ENCODE results near the gene EXOC4. TPM values are rescaled to one million over a fixed set of nuclear protein-coding genes. Genes with fewer than 3 reads are reported as not detected.
"Not testable (repeated sequence)": the region's sequence is repeated elsewhere in the genome, so short reads cannot be mapped to it uniquely, and the experiment has no call there.

The EXOC4 gene
- total and polyA plus RNA-seq, 4 donors = 47.5 to 100 (median 72.3) TPM

DNA sequence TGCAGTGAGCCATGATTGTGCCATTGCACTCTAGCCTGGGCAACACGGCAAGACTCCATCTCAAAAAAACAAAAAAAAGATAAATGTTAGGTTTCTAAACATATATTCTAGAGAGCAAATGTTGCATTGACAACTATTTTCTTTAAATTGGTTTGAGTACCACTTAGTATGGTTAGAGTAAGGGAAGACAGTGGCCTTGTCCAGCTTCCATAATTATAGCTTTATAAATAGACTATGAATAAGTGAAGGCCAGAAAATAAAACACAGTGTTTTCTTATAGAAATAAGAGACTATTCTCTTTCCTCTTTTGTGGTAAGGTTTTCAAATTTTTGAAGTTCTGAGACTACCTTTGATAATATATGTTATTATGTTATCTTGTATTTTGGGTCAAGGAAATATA lies 50.5 kb downstream of the EXOC4 start:
- DNase-seq (ENCODE audit: low read depth in 4 of 6, low spot score in 6 of 6) = no peak
- WGBS (ENCODE audit: insufficient coverage) = no CpG with 5 or more reads among the region's 1 CpG
- Histone ChIP-seq H3K4me1 (ENCODE audit: control insufficient read depth, insufficient read depth, low read length) (peaks cover 3% of the 10 kb centered on the region), H3K27me3 (ENCODE audit: control insufficient read depth, insufficient read depth, low read length) (no peaks in the 10 kb centered on the region), H3K36me3 (ENCODE audit: control insufficient read depth, insufficient read depth, low read length) (peaks cover 7% of the 10 kb centered on the region), H3K27ac (ENCODE audit: low read depth, low read length) (no peak overlapping the region), H3K9me3 (ENCODE audit: control insufficient read depth, insufficient read depth, low read length) (no peaks in the 10 kb centered on the region), H3K4me3 (ENCODE audit: low read depth, low read length) (no peak overlapping the region)

GRCh38 chr7:133303931-133304330 lies 51.1 kb downstream of the EXOC4 start:
- Histone ChIP-seq H3K4me1 (ENCODE audit: control insufficient read depth, insufficient read depth, low read length) (peaks cover 3% of the 10 kb centered on the region), H3K4me3 (ENCODE audit: low read depth, low read length) (no peak overlapping the region), H3K36me3 (ENCODE audit: control insufficient read depth, insufficient read depth, low read length) (peaks cover 7% of the 10 kb centered on the region), H3K9me3 (ENCODE audit: control insufficient read depth, insufficient read depth, low read length) (no peaks in the 10 kb centered on the region), H3K27ac (ENCODE audit: low read depth, low read length) (no peak overlapping the region), H3K27me3 (ENCODE audit: control insufficient read depth, insufficient read depth, low read length) (no peaks in the 10 kb centered on the region)
- no peak for DNase-seq (ENCODE audit: low read depth in 4 of 6, low spot score in 6 of 6)
- WGBS (ENCODE audit: insufficient coverage) = no CpG with 5 or more reads among the region's 2 CpGs

DNA sequence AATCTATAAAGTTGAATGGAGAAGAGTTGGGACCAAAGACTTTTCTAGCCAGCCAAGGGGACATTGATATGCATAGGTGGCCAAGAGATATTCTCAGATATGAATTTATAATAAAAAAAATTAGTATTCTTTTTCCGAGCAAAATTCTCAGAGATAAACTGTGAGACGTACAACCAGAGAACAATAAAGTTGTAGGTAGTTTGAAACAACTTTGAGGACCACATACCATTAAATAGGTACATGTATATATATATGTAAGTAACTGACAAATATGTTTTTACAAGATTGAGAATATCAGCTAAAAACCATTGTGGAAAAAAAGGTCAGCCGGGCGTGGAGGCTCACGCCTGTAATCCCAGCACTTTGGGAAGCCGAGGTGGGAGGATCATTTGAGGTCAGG lies 56.5 kb downstream of the EXOC4 start:
- H3K4me1 ChIP-seq (ENCODE audit: control insufficient read depth, insufficient read depth, low read length) = peaks cover under 1% of the 10 kb centered on the region
- 100% methylated on average over 1 of the region's 6 CpGs for WGBS (ENCODE audit: insufficient coverage)

GRCh38 chr7:133310232-133310862 lies 57.5 kb downstream of the EXOC4 start:
- peaks cover 7% of the 10 kb centered on the region for H3K36me3 ChIP-seq (ENCODE audit: control insufficient read depth, insufficient read depth, low read length)
- DNase-seq (ENCODE audit: low read depth in 4 of 6, low spot score in 6 of 6) = peak in 1 of 6 donors; percentile 52
- no peak overlapping the region for H3K27ac ChIP-seq (ENCODE audit: low read depth, low read length)
- H3K9me3 ChIP-seq (ENCODE audit: control insufficient read depth, insufficient read depth, low read length) = peaks cover 3% of the 10 kb centered on the region
- WGBS (ENCODE audit: insufficient coverage) = 70% methylated on average over 2 of the region's 3 CpGs
- H3K27me3 ChIP-seq (ENCODE audit: control insufficient read depth, insufficient read depth, low read length) = no peaks in the 10 kb centered on the region
- H3K4me3 ChIP-seq (ENCODE audit: low read depth, low read length) = no peak overlapping the region
- H3K4me1 ChIP-seq (ENCODE audit: control insufficient read depth, insufficient read depth, low read length) = no peaks in the 10 kb centered on the region

More for the DNA sequence above, 56.5 kb downstream of the EXOC4 start:
- no peak overlapping the region for H3K27ac ChIP-seq (ENCODE audit: low read depth, low read length)
- H3K9me3 ChIP-seq (ENCODE audit: control insufficient read depth, insufficient read depth, low read length) = peaks cover 3% of the 10 kb centered on the region
- no peaks in the 10 kb centered on the region for H3K27me3 ChIP-seq (ENCODE audit: control insufficient read depth, insufficient read depth, low read length)
- peaks cover 7% of the 10 kb centered on the region for H3K36me3 ChIP-seq (ENCODE audit: control insufficient read depth, insufficient read depth, low read length)
- no peak overlapping the region for H3K4me3 ChIP-seq (ENCODE audit: low read depth, low read length)
- DNase-seq (ENCODE audit: low read depth in 4 of 6, low spot score in 6 of 6) = no peak

- Histone ChIP-seq H3K4me1 (ENCODE audit: control insufficient read depth, insufficient read depth, low read length) (no peaks in the 10 kb centered on the region), H3K9me3 (ENCODE audit: control insufficient read depth, insufficient read depth, low read length) (peaks cover 3% of the 10 kb centered on the region), H3K27me3 (ENCODE audit: control insufficient read depth, insufficient read depth, low read length) (no peaks in the 10 kb centered on the region), H3K4me3 (ENCODE audit: low read depth, low read length) (no peak overlapping the region), H3K27ac (ENCODE audit: low read depth, low read length) (no peak overlapping the region), H3K36me3 (ENCODE audit: control insufficient read depth, insufficient read depth, low read length) (no peaks in the 10 kb centered on the region)
- DNase-seq (ENCODE audit: low read depth in 4 of 6, low spot score in 6 of 6) = no peak
- WGBS (ENCODE audit: insufficient coverage) = no CpG with 5 or more reads among the region's 1 CpG
These were observed 60.7 kb downstream of the EXOC4 start for GRCh38 chr7:133313575-133313974.

DNA sequence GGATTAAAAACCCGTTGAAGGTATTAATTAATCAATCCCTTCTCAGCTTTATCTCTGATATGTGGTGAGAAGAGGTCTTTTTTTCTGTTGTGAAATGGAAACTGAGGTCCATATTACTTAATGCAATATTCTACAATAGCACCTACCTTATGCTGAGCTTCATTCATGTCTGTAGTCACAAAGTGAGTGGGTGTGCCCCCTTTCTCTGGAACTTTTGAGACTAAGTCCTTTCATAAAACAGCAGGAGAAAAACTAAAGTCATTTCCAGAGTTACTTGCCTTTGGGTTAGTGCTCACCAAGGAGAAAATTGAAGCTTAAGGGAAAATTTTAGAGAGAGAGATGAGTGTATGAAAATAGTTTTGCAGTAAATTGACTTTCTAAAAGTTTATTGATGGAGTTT lies 61.2 kb downstream of the EXOC4 start:
- Histone ChIP-seq H3K27ac (ENCODE audit: low read depth, low read length) (no peak overlapping the region), H3K27me3 (ENCODE audit: control insufficient read depth, insufficient read depth, low read length) (no peaks in the 10 kb centered on the region), H3K9me3 (ENCODE audit: control insufficient read depth, insufficient read depth, low read length) (peaks cover 3% of the 10 kb centered on the region), H3K4me3 (ENCODE audit: low read depth, low read length) (no peak overlapping the region), H3K36me3 (ENCODE audit: control insufficient read depth, insufficient read depth, low read length) (no peaks in the 10 kb centered on the region), H3K4me1 (ENCODE audit: control insufficient read depth, insufficient read depth, low read length) (no peaks in the 10 kb centered on the region)
- WGBS (ENCODE audit: insufficient coverage) = no CpG with 5 or more reads among the region's 1 CpG
- DNase-seq (ENCODE audit: low read depth in 4 of 6, low spot score in 6 of 6) = no peak

GRCh38 chr7:133315332-133316040 lies 62.6 kb downstream of the EXOC4 start:
- Histone ChIP-seq H3K36me3 (ENCODE audit: control insufficient read depth, insufficient read depth, low read length) (peaks cover 3% of the 10 kb centered on the region), H3K27me3 (ENCODE audit: control insufficient read depth, insufficient read depth, low read length) (no peaks in the 10 kb centered on the region), H3K4me3 (ENCODE audit: low read depth, low read length) (no peak overlapping the region), H3K27ac (ENCODE audit: low read depth, low read length) (no peak overlapping the region), H3K9me3 (ENCODE audit: control insufficient read depth, insufficient read depth, low read length) (peaks cover 3% of the 10 kb centered on the region), H3K4me1 (ENCODE audit: control insufficient read depth, insufficient read depth, low read length) (no peaks in the 10 kb centered on the region)
- DNase-seq (ENCODE audit: low read depth in 4 of 6, low spot score in 6 of 6) = peak in 1 of 6 donors; percentile 38
- 97% methylated on average over 3 of the region's 6 CpGs for WGBS (ENCODE audit: insufficient coverage)

DNA sequence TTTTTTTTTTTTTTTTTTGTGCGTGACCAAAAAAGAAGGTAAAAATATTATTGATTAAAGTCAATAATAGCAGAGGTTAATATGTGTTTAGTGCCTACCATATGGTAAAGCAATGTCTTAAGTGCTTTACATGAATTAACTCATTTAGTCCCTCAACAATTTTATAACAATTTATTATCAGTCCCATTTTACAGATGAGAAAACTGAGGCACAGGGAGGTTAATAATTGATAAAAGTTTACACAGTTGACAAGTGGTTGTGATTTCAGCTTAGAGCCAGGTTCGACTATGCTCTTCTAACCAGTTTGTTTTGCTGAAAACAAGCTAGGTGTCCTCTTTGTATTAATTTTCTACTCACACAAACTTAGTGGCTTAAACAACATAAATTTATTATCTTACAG lies 67.0 kb downstream of the EXOC4 start:
- no peak for DNase-seq (ENCODE audit: low read depth in 4 of 6, low spot score in 6 of 6)
- Histone ChIP-seq H3K4me3 (ENCODE audit: low read depth, low read length) (no peak overlapping the region), H3K9me3 (ENCODE audit: control insufficient read depth, insufficient read depth, low read length) (no peaks in the 10 kb centered on the region), H3K4me1 (ENCODE audit: control insufficient read depth, insufficient read depth, low read length) (no peaks in the 10 kb centered on the region), H3K36me3 (ENCODE audit: control insufficient read depth, insufficient read depth, low read length) (peaks cover 3% of the 10 kb centered on the region), H3K27me3 (ENCODE audit: control insufficient read depth, insufficient read depth, low read length) (no peaks in the 10 kb centered on the region), H3K27ac (ENCODE audit: low read depth, low read length) (no peak overlapping the region)
- no CpG with 5 or more reads among the region's 2 CpGs for WGBS (ENCODE audit: insufficient coverage)

DNA sequence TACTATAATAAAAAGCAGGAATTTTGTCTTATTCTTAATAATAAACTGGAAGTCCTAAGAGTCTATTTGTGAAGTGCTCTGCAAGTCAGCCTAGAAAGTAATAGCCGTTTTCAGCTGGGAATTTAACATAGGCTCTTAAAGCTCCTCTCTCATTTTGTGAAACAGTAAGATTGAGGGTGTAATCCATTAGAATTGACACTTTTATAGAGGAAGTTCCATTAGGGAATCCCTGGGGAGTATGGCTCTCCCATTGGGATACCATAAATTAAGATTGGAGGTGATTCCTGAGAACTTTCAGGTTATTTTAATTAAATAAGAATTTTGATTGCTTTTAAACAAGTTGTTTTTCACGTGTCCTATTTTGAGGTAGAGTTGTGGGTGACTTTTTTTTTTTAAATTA lies 68.0 kb downstream of the EXOC4 start:
- Histone ChIP-seq H3K27ac (ENCODE audit: low read depth, low read length) (no peak overlapping the region), H3K4me1 (ENCODE audit: control insufficient read depth, insufficient read depth, low read length) (no peaks in the 10 kb centered on the region), H3K4me3 (ENCODE audit: low read depth, low read length) (no peak overlapping the region), H3K27me3 (ENCODE audit: control insufficient read depth, insufficient read depth, low read length) (no peaks in the 10 kb centered on the region), H3K9me3 (ENCODE audit: control insufficient read depth, insufficient read depth, low read length) (no peaks in the 10 kb centered on the region), H3K36me3 (ENCODE audit: control insufficient read depth, insufficient read depth, low read length) (peaks cover 3% of the 10 kb centered on the region)
- DNase-seq (ENCODE audit: low read depth in 4 of 6, low spot score in 6 of 6) = no peak
- WGBS (ENCODE audit: insufficient coverage) = no CpG with 5 or more reads among the region's 2 CpGs

GRCh38 chr7:133321366-133321765 lies 68.5 kb downstream of the EXOC4 start:
- not testable (repeated sequence) for H3K27ac ChIP-seq (ENCODE audit: low read depth, low read length); H3K4me1 ChIP-seq (ENCODE audit: control insufficient read depth, insufficient read depth, low read length); H3K9me3 ChIP-seq (ENCODE audit: control insufficient read depth, insufficient read depth, low read length); H3K36me3 ChIP-seq (ENCODE audit: control insufficient read depth, insufficient read depth, low read length); H3K4me3 ChIP-seq (ENCODE audit: low read depth, low read length); DNase-seq (ENCODE audit: low read depth in 4 of 6, low spot score in 6 of 6); H3K27me3 ChIP-seq (ENCODE audit: control insufficient read depth, insufficient read depth, low read length)
- WGBS (ENCODE audit: insufficient coverage) = no CpG with 5 or more reads among the region's 4 CpGs
